ENCODE data around the gene FOXK2. TPM values are rescaled to one million over a fixed set of nuclear protein-coding genes. Genes with fewer than 3 reads are reported as not detected.

FOXK2 gene
- total RNA-seq, 1 experiment from 2014 or later: 118 TPM

DNA sequence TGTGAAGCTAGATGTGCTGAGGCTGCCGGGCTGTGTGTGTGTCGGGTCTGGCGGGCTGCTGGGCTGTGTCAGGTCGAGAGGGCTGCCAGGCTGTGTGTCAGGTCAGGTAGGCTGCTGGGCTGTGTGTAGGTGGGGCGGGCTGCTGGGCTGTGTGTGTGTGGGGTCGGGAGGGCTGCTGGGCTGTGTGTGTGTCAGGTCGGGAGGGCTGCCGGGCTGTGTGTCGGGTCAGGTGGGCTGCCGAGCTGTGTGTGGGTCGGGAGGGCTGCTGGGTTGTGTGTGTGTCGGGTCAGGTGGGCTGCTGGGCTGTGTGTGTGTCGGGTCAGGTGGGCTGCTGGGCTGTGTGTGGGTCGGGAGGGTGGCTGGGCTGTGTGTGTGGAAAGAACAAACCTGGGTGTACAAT, 120.1 kb downstream of the FOXK2 start:
- H3K36me3 Mint-ChIP-seq (ENCODE audit: insufficient read depth, unreplicated experiment): peaks cover 88% of the 10 kb centered on the region
- no peak overlapping the region for H3K4me3 Mint-ChIP-seq (ENCODE audit: unreplicated experiment)

DNA sequence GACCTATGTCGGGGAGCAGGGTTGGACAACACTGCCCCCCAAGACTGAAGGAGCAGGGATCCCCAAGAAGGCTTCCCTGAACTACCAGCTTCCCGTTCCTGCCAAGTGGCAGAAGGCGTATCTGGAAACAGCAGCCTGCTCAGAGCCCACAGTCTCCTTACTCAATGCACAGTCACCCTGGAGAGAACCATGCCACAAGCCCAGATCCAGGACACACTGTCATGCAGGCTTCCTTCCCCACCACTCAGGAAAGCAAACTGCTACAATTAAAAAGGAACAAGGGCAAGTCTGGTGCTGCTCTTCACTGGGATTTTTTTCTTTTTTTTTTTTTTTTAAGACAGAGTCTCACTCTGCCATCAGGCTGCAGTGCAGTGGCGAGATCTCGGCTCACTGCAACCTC, 120.5 kb downstream of the FOXK2 start:
- DNase-seq: no peak
- H3K4me1 ChIP-seq: peaks cover 10% of the 10 kb centered on the region
- H3K9me3 ChIP-seq: peaks cover 5% of the 10 kb centered on the region
- intact Hi-C loops (cut with micrococcal nuclease; ENCODE audit: unreplicated experiment): no loop called here
- Mint-ChIP-seq H3K27ac (ENCODE audit: unreplicated experiment) (no peak overlapping the region), H3K9me3 (ENCODE audit: unreplicated experiment) (peaks cover 12% of the 10 kb centered on the region), H3K27me3 (ENCODE audit: insufficient read depth, unreplicated experiment) (no peaks in the 10 kb centered on the region), H3K36me3 (ENCODE audit: insufficient read depth, unreplicated experiment) (peaks cover 86% of the 10 kb centered on the region), H3K4me1 (ENCODE audit: low read depth, unreplicated experiment) (peaks cover 16% of the 10 kb centered on the region), H3K4me3 (ENCODE audit: unreplicated experiment) (no peak overlapping the region)
- H3K4me3 ChIP-seq (ENCODE audit: low read depth, low read length): no peak overlapping the region
- H3K36me3 ChIP-seq (ENCODE audit: control insufficient read depth, insufficient read depth, low read length): peaks cover 10% of the 10 kb centered on the region
- POLR2A ChIA-PET: no interaction called here
- no TSS peak for BruUV-seq (replicated peaks)
- CTCF ChIA-PET: interaction anchor here (0.6 kb wide), 1 partner anchor 103 kb away, joined by 3 read pairs; no protein-coding TSS in a partner anchor
- H3K27me3 ChIP-seq (replicated peaks; ENCODE audit: control insufficient read depth, insufficient read depth, low read length): no peaks in the 10 kb centered on the region
- TF ChIP-seq, protein P1, sequence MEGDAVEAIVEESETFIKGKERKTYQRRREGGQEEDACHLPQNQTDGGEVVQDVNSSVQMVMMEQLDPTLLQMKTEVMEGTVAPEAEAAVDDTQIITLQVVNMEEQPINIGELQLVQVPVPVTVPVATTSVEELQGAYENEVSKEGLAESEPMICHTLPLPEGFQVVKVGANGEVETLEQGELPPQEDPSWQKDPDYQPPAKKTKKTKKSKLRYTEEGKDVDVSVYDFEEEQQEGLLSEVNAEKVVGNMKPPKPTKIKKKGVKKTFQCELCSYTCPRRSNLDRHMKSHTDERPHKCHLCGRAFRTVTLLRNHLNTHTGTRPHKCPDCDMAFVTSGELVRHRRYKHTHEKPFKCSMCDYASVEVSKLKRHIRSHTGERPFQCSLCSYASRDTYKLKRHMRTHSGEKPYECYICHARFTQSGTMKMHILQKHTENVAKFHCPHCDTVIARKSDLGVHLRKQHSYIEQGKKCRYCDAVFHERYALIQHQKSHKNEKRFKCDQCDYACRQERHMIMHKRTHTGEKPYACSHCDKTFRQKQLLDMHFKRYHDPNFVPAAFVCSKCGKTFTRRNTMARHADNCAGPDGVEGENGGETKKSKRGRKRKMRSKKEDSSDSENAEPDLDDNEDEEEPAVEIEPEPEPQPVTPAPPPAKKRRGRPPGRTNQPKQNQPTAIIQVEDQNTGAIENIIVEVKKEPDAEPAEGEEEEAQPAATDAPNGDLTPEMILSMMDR (IDR thresholded peaks at IDR 0.05; ENCODE audit: insufficient read depth in 1 of 2, low read depth in 1 of 2, low read length in 1 of 2, severe bottlenecking in 1 of 2, unreplicated experiment in 1 of 2): no peak

More for the DNA sequence above, 120.1 kb downstream of the FOXK2 start:
- Mint-ChIP-seq H3K9me3 (ENCODE audit: unreplicated experiment) (peaks cover 12% of the 10 kb centered on the region), H3K27me3 (ENCODE audit: insufficient read depth, unreplicated experiment) (no peaks in the 10 kb centered on the region), H3K4me1 (ENCODE audit: low read depth, unreplicated experiment) (peaks cover 16% of the 10 kb centered on the region), H3K27ac (ENCODE audit: unreplicated experiment) (peak overlapping the region; percentile 21)
- Histone ChIP-seq H3K4me1 (peaks cover 10% of the 10 kb centered on the region), H3K36me3 (ENCODE audit: control insufficient read depth, insufficient read depth, low read length) (peaks cover 10% of the 10 kb centered on the region), H3K9me3 (peaks cover 5% of the 10 kb centered on the region), H3K27me3 (replicated peaks; ENCODE audit: control insufficient read depth, insufficient read depth, low read length) (no peaks in the 10 kb centered on the region), H3K4me3 (ENCODE audit: low read depth, low read length) (no peak overlapping the region)
- CTCF ChIA-PET: interaction anchor here (0.6 kb wide), 1 partner anchor 103 kb away, joined by 3 read pairs; no protein-coding TSS in a partner anchor
- TF ChIP-seq, protein P1 (IDR thresholded peaks at IDR 0.05; ENCODE audit: insufficient read depth in 1 of 2, low read depth in 1 of 2, low read length in 1 of 2, severe bottlenecking in 1 of 2, unreplicated experiment in 1 of 2): no peak
- intact Hi-C loops (cut with micrococcal nuclease; ENCODE audit: unreplicated experiment): no loop called here
- BruUV-seq (replicated peaks): no TSS peak
- POLR2A ChIA-PET: no interaction called here
- no peak for DNase-seq

DNA sequence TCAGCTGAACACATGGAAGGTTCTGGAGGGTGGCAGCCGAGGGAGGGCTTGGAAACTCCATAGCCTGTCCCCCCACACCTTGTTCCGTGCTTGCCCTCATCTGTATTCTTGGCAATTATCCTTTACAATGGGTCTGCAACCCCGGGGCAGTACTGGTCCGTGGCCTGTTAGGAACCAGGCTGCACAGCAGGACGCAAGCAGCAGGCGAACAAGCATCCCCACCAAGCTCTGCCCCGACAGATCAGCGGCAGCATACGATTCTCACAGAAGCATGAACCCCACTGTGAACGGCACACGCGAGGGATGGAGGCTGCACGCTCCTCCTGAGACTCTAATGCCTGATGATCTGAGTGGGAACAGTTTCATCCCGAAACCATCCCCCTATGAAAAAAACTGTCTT, 122.5 kb downstream of the FOXK2 start:
- Histone ChIP-seq H3K4me3 (ENCODE audit: low read depth, low read length) (no peak overlapping the region), H3K27me3 (replicated peaks; ENCODE audit: control insufficient read depth, insufficient read depth, low read length) (no peaks in the 10 kb centered on the region), H3K9me3 (peaks cover 5% of the 10 kb centered on the region), H3K4me1 (peaks cover 13% of the 10 kb centered on the region), H3K36me3 (ENCODE audit: control insufficient read depth, insufficient read depth, low read length) (peaks cover 10% of the 10 kb centered on the region)
- no peak for DNase-seq
- intact Hi-C loops (cut with micrococcal nuclease; ENCODE audit: unreplicated experiment): no loop called here
- no peak overlapping the region for H3K27ac Mint-ChIP-seq (ENCODE audit: unreplicated experiment)
- no TSS peak for BruUV-seq (replicated peaks)
- H3K27me3 Mint-ChIP-seq (ENCODE audit: insufficient read depth, unreplicated experiment): no peaks in the 10 kb centered on the region
- H3K4me1 Mint-ChIP-seq (ENCODE audit: low read depth, unreplicated experiment): peaks cover 7% of the 10 kb centered on the region
- H3K4me3 Mint-ChIP-seq (ENCODE audit: unreplicated experiment): no peak overlapping the region
- POLR2A ChIA-PET: no interaction called here
- TF ChIP-seq, protein P1 (IDR thresholded peaks at IDR 0.05; ENCODE audit: insufficient read depth in 1 of 2, low read depth in 1 of 2, low read length in 1 of 2, severe bottlenecking in 1 of 2, unreplicated experiment in 1 of 2): no peak
- H3K9me3 Mint-ChIP-seq (ENCODE audit: unreplicated experiment): peaks cover 7% of the 10 kb centered on the region
- peaks cover 91% of the 10 kb centered on the region for H3K36me3 Mint-ChIP-seq (ENCODE audit: insufficient read depth, unreplicated experiment)
- CTCF ChIA-PET: no interaction called here
